OCI-LY1 (cell line): ENCODE results near the gene RNF121.

Experiments
- H2AFZ ChIP-seq: fragments of 200-600 bp; sonication (generic), shearing (Covaris generic); 2 replicates; pipeline ENCODE4 v1.6.0; 2014; ENCODE audit warnings: antibody characterized with exemption, mild to moderate bottlenecking, low read length
- H3F3A ChIP-seq: fragments of 200-600 bp; sonication (generic), shearing (Covaris generic); 2 replicates; pipeline ENCODE4 v1.6.0; 2014; ENCODE audit warnings: mild to moderate bottlenecking, antibody characterized with exemption, low read length, moderate library complexity; ENCODE audit not compliant: insufficient read depth
- H3K27ac ChIP-seq: fragments of 200-600 bp; sonication (generic); 2 replicates; pipeline ENCODE4 v1.5.1; 2014; ENCODE audit warnings: low read length, mixed run types, mild to moderate bottlenecking, low read depth; ENCODE audit not compliant: poor library complexity, severe bottlenecking
- H3K27me3 ChIP-seq: fragments of 200-600 bp; sonication (generic); 2 replicates; pipeline ENCODE4 v1.6.0; 2014; ENCODE audit warnings: antibody characterized with exemption, mild to moderate bottlenecking, low read length, moderate library complexity; ENCODE audit not compliant: insufficient read depth
- H3K36me3 ChIP-seq: fragments of 200-600 bp; sonication (generic); 2 replicates; pipeline ENCODE4 v1.6.1; 2014; ENCODE audit warnings: mild to moderate bottlenecking, antibody characterized with exemption, low read length, moderate library complexity, mixed read lengths; ENCODE audit not compliant: insufficient read depth
- H3K4me1 ChIP-seq: fragments of 200-600 bp; sonication (generic); 2 replicates; pipeline ENCODE4 v1.5.1; 2014; ENCODE audit warnings: mild to moderate bottlenecking, low read length, moderate library complexity; ENCODE audit not compliant: insufficient read depth, severe bottlenecking
- H3K4me2 ChIP-seq: fragments of 200-600 bp; sonication (generic), shearing (Covaris generic); 2 replicates; pipeline ENCODE4 v1.6.1; 2014; ENCODE audit warnings: low read length
- H3K4me3 ChIP-seq: fragments of 200-600 bp; sonication (generic); 2 replicates; pipeline ENCODE4 v1.5.1; 2014; ENCODE audit warnings: low read length, low read depth, mild to moderate bottlenecking, mixed read lengths; ENCODE audit not compliant: poor library complexity, severe bottlenecking
- H3K79me2 ChIP-seq: fragments of 200-600 bp; shearing (Covaris generic); 2 replicates; pipeline ENCODE4 v1.6.1; 2016; ENCODE audit warnings: mixed run types, low read length, mixed read lengths; ENCODE audit not compliant: insufficient read depth
- H3K9ac ChIP-seq: fragments of 200-600 bp; sonication (generic), shearing (Covaris generic); 2 replicates; pipeline ENCODE4 v1.6.1; 2014; ENCODE audit warnings: mild to moderate bottlenecking, low read length, mixed read lengths
- H3K9me2 ChIP-seq: fragments of 200-600 bp; sonication (generic), shearing (Covaris generic); 2 replicates; pipeline ENCODE4 v1.6.1; 2014; ENCODE audit warnings: low read depth, mild to moderate bottlenecking, low read length, mixed read lengths
- H3K9me3 ChIP-seq: fragments of 200-600 bp; shearing (Covaris generic); 2 replicates; pipeline ENCODE4 v1.6.1; 2014; ENCODE audit warnings: low read length, mixed read lengths
- H4K20me1 ChIP-seq: fragments of 200-600 bp; sonication (generic), shearing (Covaris generic); 2 replicates; pipeline ENCODE4 v1.6.0; 2016; ENCODE audit warnings: mild to moderate bottlenecking, low read length; ENCODE audit not compliant: insufficient read depth
- CTCF ChIP-seq: fragments of 200-600 bp; sonication (generic), shearing (Covaris generic); IDR thresholded peaks from 2 replicates; pipeline ENCODE4 v1.5.1; 2017; ENCODE audit warnings: mild to moderate bottlenecking, antibody characterized with exemption, low read length, moderate library complexity, mixed read lengths
- EZH2 ChIP-seq: fragments of 200-600 bp; sonication (generic), shearing (Covaris generic); IDR thresholded peaks from 2 replicates; pipeline ENCODE4 v1.8.0; 2017; ENCODE audit warnings: borderline replicate concordance, mixed run types, mild to moderate bottlenecking, antibody characterized with exemption, low read length, moderate library complexity, mixed read lengths

The RNF121 gene

GRCh38 chr11:72015511-72016061 lies 86.7 kb downstream of the RNF121 start:
- Histone ChIP-seq H3K79me2 (no peaks in the 10 kb centered on the region), H3K4me2 (no peak overlapping the region), H3K27me3 (no peaks in the 10 kb centered on the region), H2AFZ (no peak overlapping the region), H3K4me1 (no peaks in the 10 kb centered on the region), H3F3A (no peaks in the 10 kb centered on the region), H3K36me3 (peaks cover 100% of the 10 kb centered on the region), H3K4me3 (no peak overlapping the region), H3K9me3 (no peaks in the 10 kb centered on the region), H4K20me1 (no peaks in the 10 kb centered on the region), H3K27ac (no peak overlapping the region), H3K9me2 (no peaks in the 10 kb centered on the region), H3K9ac (no peak overlapping the region)
- TF ChIP-seq CTCF = peak; percentile 54
- no peak for TF ChIP-seq EZH2

GRCh38 chr11:72018171-72018570 lies 89.3 kb downstream of the RNF121 start:
- no peaks in the 10 kb centered on the region for H3K27me3 ChIP-seq
- no peak overlapping the region for H3K27ac ChIP-seq
- no peak overlapping the region for H3K4me3 ChIP-seq
- no peaks in the 10 kb centered on the region for H3F3A ChIP-seq
- no peaks in the 10 kb centered on the region for H3K9me2 ChIP-seq
- no peak overlapping the region for H3K9ac ChIP-seq
- no peak overlapping the region for H2AFZ ChIP-seq
- no peaks in the 10 kb centered on the region for H3K79me2 ChIP-seq
- H4K20me1 ChIP-seq = no peaks in the 10 kb centered on the region
- no peak for TF ChIP-seq CTCF
- TF ChIP-seq EZH2 = no peak
- no peak overlapping the region for H3K4me2 ChIP-seq
- no peaks in the 10 kb centered on the region for H3K9me3 ChIP-seq
- H3K4me1 ChIP-seq = no peaks in the 10 kb centered on the region
- peaks cover 100% of the 10 kb centered on the region for H3K36me3 ChIP-seq

- Histone ChIP-seq H3K9me3 (no peaks in the 10 kb centered on the region), H3K4me2 (no peak overlapping the region), H3K4me1 (no peaks in the 10 kb centered on the region), H3K27ac (no peak overlapping the region), H4K20me1 (no peaks in the 10 kb centered on the region), H3K27me3 (no peaks in the 10 kb centered on the region), H3F3A (no peaks in the 10 kb centered on the region), H3K9ac (no peak overlapping the region), H2AFZ (no peak overlapping the region), H3K79me2 (no peaks in the 10 kb centered on the region), H3K9me2 (no peaks in the 10 kb centered on the region), H3K36me3 (peaks cover 93% of the 10 kb centered on the region), H3K4me3 (no peak overlapping the region)
- TF ChIP-seq EZH2 (no peak), CTCF (no peak)
These were observed 94.5 kb downstream of the RNF121 start for GRCh38 chr11:72023335-72023734.
